Measurements from ENCODE around the gene SIPA1L3. TPM values are rescaled to one million over a fixed set of nuclear protein-coding genes. Genes with fewer than 3 reads are reported as not detected.

Gene SIPA1L3
- total RNA-seq, 1 donor from 2014 or later = 29.6 TPM

GRCh38 chr19:37972803-37973202 lies 65.8 kb downstream of the SIPA1L3 start:
- H3K9me3 Mint-ChIP-seq (ENCODE audit: unreplicated experiment) = no peaks in the 10 kb centered on the region
- H3K4me1 Mint-ChIP-seq (ENCODE audit: unreplicated experiment) = peaks cover 2% of the 10 kb centered on the region
- H3K27ac Mint-ChIP-seq (ENCODE audit: unreplicated experiment) = no peak overlapping the region
- peaks cover 11% of the 10 kb centered on the region for H3K36me3 Mint-ChIP-seq (ENCODE audit: low read depth, unreplicated experiment)
- no peak overlapping the region for H3K4me3 Mint-ChIP-seq (ENCODE audit: unreplicated experiment)
- DNase-seq (ENCODE audit: low spot score) = no peak
- no peak for TF ChIP-seq CTCF (IDR thresholded peaks at IDR 0.05; ENCODE audit: unreplicated experiment)
- H3K27me3 Mint-ChIP-seq (ENCODE audit: unreplicated experiment) = peaks cover 6% of the 10 kb centered on the region

GRCh38 chr19:37973666-37974065 lies 66.7 kb downstream of the SIPA1L3 start:
- H3K9me3 Mint-ChIP-seq (ENCODE audit: unreplicated experiment) = no peaks in the 10 kb centered on the region
- H3K27me3 Mint-ChIP-seq (ENCODE audit: unreplicated experiment) = peaks cover 5% of the 10 kb centered on the region
- H3K4me1 Mint-ChIP-seq (ENCODE audit: unreplicated experiment) = peaks cover 7% of the 10 kb centered on the region
- H3K4me3 Mint-ChIP-seq (ENCODE audit: unreplicated experiment) = no peak overlapping the region
- DNase-seq (ENCODE audit: low spot score) = no peak
- peaks cover 11% of the 10 kb centered on the region for H3K36me3 Mint-ChIP-seq (ENCODE audit: low read depth, unreplicated experiment)
- no peak overlapping the region for H3K27ac Mint-ChIP-seq (ENCODE audit: unreplicated experiment)
- no peak for TF ChIP-seq CTCF (IDR thresholded peaks at IDR 0.05; ENCODE audit: unreplicated experiment)

- no peak overlapping the region for H3K27ac Mint-ChIP-seq (ENCODE audit: unreplicated experiment)
- H3K4me1 Mint-ChIP-seq (ENCODE audit: unreplicated experiment) = peaks cover 7% of the 10 kb centered on the region
- no peak overlapping the region for H3K4me3 Mint-ChIP-seq (ENCODE audit: unreplicated experiment)
- H3K36me3 Mint-ChIP-seq (ENCODE audit: low read depth, unreplicated experiment) = peaks cover 12% of the 10 kb centered on the region
- TF ChIP-seq CTCF (IDR thresholded peaks at IDR 0.05; ENCODE audit: unreplicated experiment) = no peak
- H3K27me3 Mint-ChIP-seq (ENCODE audit: unreplicated experiment) = peaks cover 5% of the 10 kb centered on the region
- no peaks in the 10 kb centered on the region for H3K9me3 Mint-ChIP-seq (ENCODE audit: unreplicated experiment)
- no peak for DNase-seq (ENCODE audit: low spot score)
These were observed 68.1 kb downstream of the SIPA1L3 start for GRCh38 chr19:37975071-37975470.

GRCh38 chr19:37975596-37976515 lies 68.8 kb downstream of the SIPA1L3 start:
- Mint-ChIP-seq H3K4me3 (ENCODE audit: unreplicated experiment) (no peak overlapping the region), H3K4me1 (ENCODE audit: unreplicated experiment) (peaks cover 7% of the 10 kb centered on the region), H3K27ac (ENCODE audit: unreplicated experiment) (no peak overlapping the region), H3K27me3 (ENCODE audit: unreplicated experiment) (peaks cover 8% of the 10 kb centered on the region), H3K36me3 (ENCODE audit: low read depth, unreplicated experiment) (peaks cover 15% of the 10 kb centered on the region), H3K9me3 (ENCODE audit: unreplicated experiment) (no peaks in the 10 kb centered on the region)
- TF ChIP-seq CTCF (IDR thresholded peaks at IDR 0.05; ENCODE audit: unreplicated experiment) = no peak
- DNase-seq (ENCODE audit: low spot score) = no peak

GRCh38 chr19:37977391-37977790 lies 70.4 kb downstream of the SIPA1L3 start:
- Mint-ChIP-seq H3K4me3 (ENCODE audit: unreplicated experiment) (no peak overlapping the region), H3K27ac (ENCODE audit: unreplicated experiment) (peak overlapping the region; percentile 74), H3K4me1 (ENCODE audit: unreplicated experiment) (peaks cover 7% of the 10 kb centered on the region), H3K9me3 (ENCODE audit: unreplicated experiment) (no peaks in the 10 kb centered on the region), H3K27me3 (ENCODE audit: unreplicated experiment) (peaks cover 5% of the 10 kb centered on the region), H3K36me3 (ENCODE audit: low read depth, unreplicated experiment) (peaks cover 15% of the 10 kb centered on the region)
- TF ChIP-seq CTCF (IDR thresholded peaks at IDR 0.05; ENCODE audit: unreplicated experiment) = no peak
- no peak for DNase-seq (ENCODE audit: low spot score)

All from endothelial cell (in vitro differentiated cells).